ENCODE data around the gene ERFL.

GRCh38 chr19:41912899-41913537, 15.2 kb downstream of the ERFL start:
- TF ChIP-seq POLR2A (IDR thresholded peaks at IDR 0.05) = no peak
- no peak for TF ChIP-seq CTCF (IDR thresholded peaks at IDR 0.05)
- TF ChIP-seq POLR2AphosphoS5 (IDR thresholded peaks at IDR 0.05; ENCODE audit: insufficient read depth in 1 of 2, low read depth in 1 of 2) = no peak
